Adrenal gland (tissue), 12 donors: Measurements from ENCODE around the gene AIF1. TPM values are rescaled to one million over a fixed set of nuclear protein-coding genes. Genes with fewer than 3 reads are reported as not detected.
A peak's percentile ranks its signal among the peaks of the same experiment; 100 is the strongest.

Source experiments
- DNase-seq, 7 donors: peaks; one replicate each; pipeline ENCODE4 v3.0.0-alpha.2; 2019 to 2020
- H3K27ac ChIP-seq, 5 donors: fragments of 200-600 bp; sonication (generic) in 4 of 5; 1 replicate in 3 of 5; 2 replicates in 2 of 5; pipeline versions ENCODE4 v1.5.1 to v1.8.0; 2016 to 2020; ENCODE audit warnings: mild to moderate bottlenecking in 1 of 5
- H3K27me3 ChIP-seq: fragments of 200-600 bp; 2 replicates; pipeline ENCODE4 v1.8.0; 2021
- H3K36me3 ChIP-seq, 2 donors: fragments of 200-600 bp; replicated peaks in 1 of 2; 1 replicate in 1 of 2; 2 replicates in 1 of 2; pipeline versions ENCODE4 v1.5.1 to v1.8.0; 2018 to 2022
- H3K4me1 ChIP-seq, 2 donors: fragments of 200-600 bp; replicated peaks in 1 of 2; 1 replicate in 1 of 2; 2 replicates in 1 of 2; pipeline versions ENCODE4 v1.5.1 to v1.8.0; 2018 to 2021
- H3K4me3 ChIP-seq, 4 donors: fragments of 200-600 bp; sonication (generic) in 3 of 4; one replicate each; pipeline ENCODE4 v1.5.1; 2016 to 2018
- H3K9me3 ChIP-seq, 3 donors: fragments of 200-600 bp; sonication (generic) in 1 of 3; replicated peaks in 1 of 3; 1 replicate in 2 of 3; 2 replicates in 1 of 3; pipeline versions ENCODE4 v1.5.1 to v1.8.0; 2016 to 2021
- POLR2A ChIP-seq, 2 donors: fragments of 450-650 bp; IDR thresholded peaks; one replicate each; pipeline ENCODE4 v1.6.1; 2017; ENCODE audit warnings: antibody characterized with exemption in 2 of 2, mild to moderate bottlenecking in 2 of 2, moderate library complexity in 1 of 2
- WGBS, 4 donors: extraction: QIAGEN DNeasy Blood & Tissue Kit in 2 of 4; methylation state at CpG; one replicate each; pipeline versions ENCODE4 v1.1.5 to v1.1.7; 2013 to 2017; 5-methylcytosine and 5-hydroxymethylcytosine counted together
- intact Hi-C, 2 donors: fragments of 100-400 bp; cut with DNase I; formaldehyde crosslinking; loops; one replicate each; pipeline versions ENCODE4 v1.14.1 to v1.15.0; 2022 to 2023
- microRNA-seq, 3 donors: library from miRNA; unstranded; fragments of <30 nt; microRNA quantifications; one replicate each; pipeline ENCODE4, GENCODE V29; 2017 to 2020
- polyA plus RNA-seq, 3 donors: library from polyadenylated mRNA; stranded (reverse); fragments of 200-250 nt in 2 of 3; fragments of 350-450 nt in 1 of 3; fragmentation: Illumina TruSeq in 1 of 3; extraction: RNeasy Lipid Tissue Mini Kit (QIAGEN cat#74804) in 1 of 3; gene quantifications; one replicate each; pipeline ENCODE4 v1.2.3, GENCODE V29; 2013 to 2014
- small RNA-seq, 2 donors: library from RNA; depleted of rRNA; stranded (forward); fragments of <200 nt; gene quantifications; one replicate each; pipeline ENCODE3, GENCODE V24; 2016
- total RNA-seq, 9 donors: library from RNA; depleted of rRNA in 4 of 9; stranded (reverse); fragments of >200 nt in 4 of 9; fragments of 120-200 nt in 1 of 9; fragmentation: NEBNext Ultra II Directional in 1 of 9; extraction: Animal tissue kit (Norgen Biotek cat#: 25700) in 1 of 9; gene quantifications; one replicate each; pipeline versions ENCODE4 v1.1.0 to v1.2.4, GENCODE V29; 2013 to 2023
- TF ChIP-seq, protein P1 (sequence below), 6 experiments: fragments of 450-650 bp in 4 of 6; fragments of 200-600 bp in 2 of 6; sonication (generic) in 1 of 6; IDR thresholded peaks; 1 replicate in 5 of 6; 2 replicates in 1 of 6; pipeline versions ENCODE4 v1.5.1 to v1.8.0; 2016 to 2021; ENCODE audit warnings: antibody characterized with exemption in 6 of 6, mild to moderate bottlenecking in 2 of 6, moderate library complexity in 1 of 6
- donor health status: healthy with polysubstance abuse.
- donor health status: Bipolar disorder and iron deficiency.
- donor health status: DM: yes; HTN: yes; CAD: no.
- donor health status: DM: no; HTN: no; CAD: no.
- donor health status: DM: no; HTN: no; CAD: no.
- donor health status: DM: yes; HTN: yes; CAD: no.

Gene AIF1
- total and polyA plus RNA-seq, 12 donors = 15.3 to 104 (median 66.3) TPM

DNA sequence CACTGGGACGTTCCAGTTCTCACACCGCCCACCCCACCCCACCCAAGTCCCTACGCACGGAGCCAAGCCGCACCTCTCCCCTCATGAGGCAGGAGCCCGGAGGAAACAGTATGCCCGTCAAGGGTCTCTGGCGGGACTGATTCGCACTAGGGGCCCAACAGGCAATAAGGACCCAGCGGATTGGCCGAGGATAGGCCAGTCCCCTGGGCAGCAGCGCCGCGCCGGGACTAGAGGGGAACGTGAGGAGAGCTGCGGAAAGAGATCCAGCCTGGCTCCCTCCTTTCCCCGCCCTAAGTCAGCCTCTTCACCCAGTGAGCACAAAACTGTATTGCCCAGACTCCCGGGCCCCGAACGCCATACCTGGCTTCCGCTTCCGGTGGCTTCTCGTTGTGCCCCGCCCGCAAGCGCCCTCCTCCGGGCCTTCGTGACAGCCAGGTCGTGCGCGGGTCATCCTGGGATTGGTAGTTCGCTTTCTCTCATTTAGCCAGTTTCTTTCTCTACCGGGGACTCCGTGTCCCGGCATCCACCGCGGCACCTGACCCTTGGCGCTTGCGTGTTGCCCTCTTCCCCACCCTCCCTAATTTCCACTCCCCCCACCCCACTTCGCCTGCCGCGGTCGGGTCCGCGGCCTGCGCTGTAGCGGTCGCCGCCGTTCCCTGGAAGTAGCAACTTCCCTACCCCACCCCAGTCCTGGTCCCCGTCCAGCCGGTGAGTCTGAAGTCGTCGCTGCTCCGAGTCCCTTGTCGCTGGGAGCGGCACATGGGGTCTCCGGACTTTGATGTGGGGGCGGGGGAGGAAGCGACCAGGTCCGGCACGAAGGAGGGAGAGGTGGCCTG, 50.7 kb downstream of the AIF1 start, which contains the start of gene CSNK2B:
Gene CSNK2B, plus strand, starts transcription at position 580 of the 836 bp plus-strand sequence. CDS start 752 bp downstream, outside the sequence.
- peaks cover 7 to 45% of the 10 kb centered on the region in 2 donors for H3K4me1 ChIP-seq
- DNase-seq = peak; percentile 96 to 99 (median 98)
- H3K9me3 ChIP-seq = no peaks in the 10 kb centered on the region
- peak; percentile 40 to 83 for TF ChIP-seq POLR2A (IDR thresholded peaks at IDR 0.05)
- TF ChIP-seq, protein P1, sequence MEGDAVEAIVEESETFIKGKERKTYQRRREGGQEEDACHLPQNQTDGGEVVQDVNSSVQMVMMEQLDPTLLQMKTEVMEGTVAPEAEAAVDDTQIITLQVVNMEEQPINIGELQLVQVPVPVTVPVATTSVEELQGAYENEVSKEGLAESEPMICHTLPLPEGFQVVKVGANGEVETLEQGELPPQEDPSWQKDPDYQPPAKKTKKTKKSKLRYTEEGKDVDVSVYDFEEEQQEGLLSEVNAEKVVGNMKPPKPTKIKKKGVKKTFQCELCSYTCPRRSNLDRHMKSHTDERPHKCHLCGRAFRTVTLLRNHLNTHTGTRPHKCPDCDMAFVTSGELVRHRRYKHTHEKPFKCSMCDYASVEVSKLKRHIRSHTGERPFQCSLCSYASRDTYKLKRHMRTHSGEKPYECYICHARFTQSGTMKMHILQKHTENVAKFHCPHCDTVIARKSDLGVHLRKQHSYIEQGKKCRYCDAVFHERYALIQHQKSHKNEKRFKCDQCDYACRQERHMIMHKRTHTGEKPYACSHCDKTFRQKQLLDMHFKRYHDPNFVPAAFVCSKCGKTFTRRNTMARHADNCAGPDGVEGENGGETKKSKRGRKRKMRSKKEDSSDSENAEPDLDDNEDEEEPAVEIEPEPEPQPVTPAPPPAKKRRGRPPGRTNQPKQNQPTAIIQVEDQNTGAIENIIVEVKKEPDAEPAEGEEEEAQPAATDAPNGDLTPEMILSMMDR (IDR thresholded peaks at IDR 0.05) = no peak
- peaks cover 0 to 48% of the 10 kb centered on the region in 2 donors for H3K36me3 ChIP-seq
- intact Hi-C loops = no loop called here
- H3K27me3 ChIP-seq = no peaks in the 10 kb centered on the region
- H3K4me3 ChIP-seq = peak within 1 kb of the TSS; percentile 69 to 95 (median 88)
- H3K27ac ChIP-seq = peak within 1 kb of the TSS; percentile 83 to 96 (median 89)
- WGBS, 4 donors = 0% methylated on average over 18 to 63 of the region's 63 CpGs

- peak overlapping the region; percentile 82 to 96 (median 89) for H3K27ac ChIP-seq
- WGBS, 4 donors = 2 to 4% (median 3%) methylated on average over 14 to 15 of the region's 15 CpGs
- H3K9me3 ChIP-seq = no peaks in the 10 kb centered on the region
- H3K27me3 ChIP-seq = no peaks in the 10 kb centered on the region
- TF ChIP-seq, protein P1 (IDR thresholded peaks at IDR 0.05) = no peak
- no peak for TF ChIP-seq POLR2A (IDR thresholded peaks at IDR 0.05)
- intact Hi-C loops = no loop called here
- peak overlapping the region; percentile 69 to 95 (median 88) for H3K4me3 ChIP-seq
- peaks cover 7 to 38% of the 10 kb centered on the region in 2 donors for H3K4me1 ChIP-seq
- H3K36me3 ChIP-seq = peaks cover 0 to 55% of the 10 kb centered on the region in 2 donors
- no peak for DNase-seq
These were observed 51.4 kb downstream of the AIF1 start for GRCh38 chr6:31666337-31666965.

Small RNAs within 50 kb of the gene (microRNA-seq; reads per million reads assigned to microRNA genes)
- 0 to 0.45 (median 0) reads per million in 3 donors for gene MIR6832

Small RNAs within 50 kb of the gene (small RNA-seq; reads per million reads assigned to genes)
- gene MIR6832 = 0 reads per million in 2 donors
- 0 reads per million in 2 donors for gene RF00019
- gene SNORA38 = 4.4 to 4.6 reads per million in 2 donors
- gene UQCRHP1 = 0 reads per million in 2 donors

Other genes with a start within 250 kb of the AIF1 start
Only the 30 nearest of the 35 such genes appear.
- gene MICB, start 117.1 kb upstream of the AIF1 start, total RNA-seq = 1 to 10 TPM; 1.1 to 3.3 (median 3.0) TPM
- 1 to 10 TPM in 2 of 3 donors, under 1 TPM in 1; 0.57 to 3.0 (median 2.7) TPM for gene MICB, start 117.1 kb upstream of the AIF1 start, polyA plus RNA-seq
- gene MCCD1, start 86.3 kb upstream of the AIF1 start, total RNA-seq = not detected
- not detected for gene MCCD1, start 86.3 kb upstream of the AIF1 start, polyA plus RNA-seq
- gene DDX39B, start 73.2 kb upstream of the AIF1 start, total RNA-seq = 100 to 1,000 TPM; 155 to 345 (median 287) TPM
- gene DDX39B, start 73.2 kb upstream of the AIF1 start, polyA plus RNA-seq = 100 to 1,000 TPM; 167 to 969 (median 968) TPM
- gene ATP6V1G2, start 68.6 kb upstream of the AIF1 start, total RNA-seq = 1 to 10 TPM in 7 of 9 donors, under 1 TPM in 2; 0.87 to 4.8 (median 2.8) TPM
- gene ATP6V1G2, start 68.6 kb upstream of the AIF1 start, polyA plus RNA-seq = 1 to 10 TPM; 2.8 to 6.6 (median 5.6) TPM
- 10 to 100 TPM; 15.1 to 33.6 (median 27.9) TPM for gene NFKBIL1, start 67.6 kb upstream of the AIF1 start, total RNA-seq
- gene NFKBIL1, start 67.6 kb upstream of the AIF1 start, polyA plus RNA-seq = 10 to 100 TPM in 2 of 3 donors, 1 to 10 TPM in 1; 5.0 to 46.2 (median 27.6) TPM
- gene LTA, start 42.9 kb upstream of the AIF1 start, total RNA-seq = 1 to 10 TPM in 2 of 9 donors, not detected in 7; 1.2 to 1.4 TPM
- under 1 TPM in 2 of 3 donors, not detected in 1; 0.20 to 0.72 TPM for gene LTA, start 42.9 kb upstream of the AIF1 start, polyA plus RNA-seq
- gene TNF, start 39.7 kb upstream of the AIF1 start, total RNA-seq = 1 to 10 TPM in 5 of 9 donors, under 1 TPM in 3, not detected in 1; 0.33 to 3.2 (median 1.2) TPM
- gene TNF, start 39.7 kb upstream of the AIF1 start, polyA plus RNA-seq = 1 to 10 TPM in 1 of 3 donors, under 1 TPM in 2; 0.22 to 1.0 (median 0.81) TPM
- 1 to 10 TPM in 3 of 9 donors, under 1 TPM in 3, not detected in 3; 0.35 to 4.3 (median 0.95) TPM for gene LTB, start 32.8 kb upstream of the AIF1 start, total RNA-seq
- 1 to 10 TPM in 2 of 3 donors, under 1 TPM in 1; 0.31 to 6.7 (median 4.8) TPM for gene LTB, start 32.8 kb upstream of the AIF1 start, polyA plus RNA-seq
- gene LST1, start 29.0 kb upstream of the AIF1 start, total RNA-seq = 10 to 100 TPM in 8 of 9 donors, 1 to 10 TPM in 1; 5.8 to 29.0 (median 16.9) TPM
- 10 to 100 TPM in 2 of 3 donors, 1 to 10 TPM in 1; 9.7 to 67.8 (median 49.2) TPM for gene LST1, start 29.0 kb upstream of the AIF1 start, polyA plus RNA-seq
- gene NCR3, start 22.2 kb upstream of the AIF1 start, total RNA-seq = under 1 TPM in 1 of 9 donors, not detected in 8; 0.46 TPM
- under 1 TPM in 2 of 3 donors, not detected in 1; 0.10 to 0.24 TPM for gene NCR3, start 22.2 kb upstream of the AIF1 start, polyA plus RNA-seq
- gene PRRC2A, start 5.5 kb downstream of the AIF1 start, total RNA-seq = 100 to 1,000 TPM in 5 of 9 donors, 10 to 100 TPM in 4; 31.9 to 198 (median 103) TPM
- 100 to 1,000 TPM in 2 of 3 donors, 10 to 100 TPM in 1; 55.6 to 419 (median 330) TPM for gene PRRC2A, start 5.5 kb downstream of the AIF1 start, polyA plus RNA-seq
- gene BAG6, start 37.4 kb downstream of the AIF1 start, total RNA-seq = 100 to 1,000 TPM; 113 to 336 (median 299) TPM
- 100 to 1,000 TPM; 170 to 799 (median 668) TPM for gene BAG6, start 37.4 kb downstream of the AIF1 start, polyA plus RNA-seq
- gene APOM, start 40.7 kb downstream of the AIF1 start, total RNA-seq = 1 to 10 TPM in 8 of 9 donors, not detected in 1; 2.3 to 4.7 (median 3.7) TPM
- gene APOM, start 40.7 kb downstream of the AIF1 start, polyA plus RNA-seq = 10 to 100 TPM in 2 of 3 donors, 1 to 10 TPM in 1; 6.4 to 18.2 (median 10.7) TPM
- gene C6orf47, start 45.5 kb downstream of the AIF1 start, total RNA-seq = 10 to 100 TPM; 23.8 to 37.0 (median 27.2) TPM
- 10 to 100 TPM; 17.9 to 23.6 (median 20.0) TPM for gene C6orf47, start 45.5 kb downstream of the AIF1 start, polyA plus RNA-seq
- gene GPANK1, start 49.8 kb downstream of the AIF1 start, total RNA-seq = 10 to 100 TPM; 10.2 to 61.2 (median 16.9) TPM
- 10 to 100 TPM in 2 of 3 donors, 1 to 10 TPM in 1; 7.4 to 18.3 (median 17.6) TPM for gene GPANK1, start 49.8 kb downstream of the AIF1 start, polyA plus RNA-seq
- 100 to 1,000 TPM; 142 to 324 (median 177) TPM for gene CSNK2B, start 50.8 kb downstream of the AIF1 start, total RNA-seq
- gene CSNK2B, start 50.8 kb downstream of the AIF1 start, polyA plus RNA-seq = 100 to 1,000 TPM; 171 to 239 (median 236) TPM
- 10 to 100 TPM in 1 of 9 donors, 1 to 10 TPM in 6, under 1 TPM in 2; 0.48 to 13.3 (median 3.4) TPM for gene LY6G5B, start 54.7 kb downstream of the AIF1 start, total RNA-seq
- gene LY6G5B, start 54.7 kb downstream of the AIF1 start, polyA plus RNA-seq = 10 to 100 TPM in 1 of 3 donors, 1 to 10 TPM in 2; 4.2 to 13.4 (median 8.1) TPM
- 1 to 10 TPM in 5 of 9 donors, under 1 TPM in 3, not detected in 1; 0.39 to 2.5 (median 1.8) TPM for gene LY6G5C, start 65.8 kb downstream of the AIF1 start, total RNA-seq
- 1 to 10 TPM in 2 of 3 donors, under 1 TPM in 1; 0.75 to 3.6 (median 3.1) TPM for gene LY6G5C, start 65.8 kb downstream of the AIF1 start, polyA plus RNA-seq
- gene ABHD16A, start 88.1 kb downstream of the AIF1 start, total RNA-seq = 10 to 100 TPM; 48.0 to 64.4 (median 54.9) TPM
- 10 to 100 TPM; 38.7 to 73.1 (median 62.9) TPM for gene ABHD16A, start 88.1 kb downstream of the AIF1 start, polyA plus RNA-seq
- under 1 TPM in 1 of 9 donors, not detected in 8; 0.44 TPM for gene LY6G6F, start 91.6 kb downstream of the AIF1 start, total RNA-seq
- not detected for gene LY6G6F, start 91.6 kb downstream of the AIF1 start, polyA plus RNA-seq
- gene LY6G6D, start 100.1 kb downstream of the AIF1 start, total RNA-seq = not detected
- not detected for gene LY6G6D, start 100.1 kb downstream of the AIF1 start, polyA plus RNA-seq
- not detected for gene LY6G6C, start 106.5 kb downstream of the AIF1 start, total RNA-seq
- gene LY6G6C, start 106.5 kb downstream of the AIF1 start, polyA plus RNA-seq = not detected
- gene MPIG6B, start 108.1 kb downstream of the AIF1 start, total RNA-seq = under 1 TPM in 2 of 9 donors, not detected in 7; 0.22 to 0.65 TPM
- gene MPIG6B, start 108.1 kb downstream of the AIF1 start, polyA plus RNA-seq = under 1 TPM in 2 of 3 donors, not detected in 1; 0.07 to 0.08 TPM
- gene DDAH2, start 114.1 kb downstream of the AIF1 start, total RNA-seq = 10 to 100 TPM; 21.1 to 52.7 (median 31.5) TPM
- 100 to 1,000 TPM in 2 of 3 donors, 1 to 10 TPM in 1; 6.4 to 202 (median 138) TPM for gene DDAH2, start 114.1 kb downstream of the AIF1 start, polyA plus RNA-seq
- 100 to 1,000 TPM; 176 to 426 (median 217) TPM for gene CLIC1, start 121.3 kb downstream of the AIF1 start, total RNA-seq
- gene CLIC1, start 121.3 kb downstream of the AIF1 start, polyA plus RNA-seq = 100 to 1,000 TPM; 109 to 252 (median 146) TPM
- gene MSH5, start 124.8 kb downstream of the AIF1 start, total RNA-seq = 10 to 100 TPM in 3 of 9 donors, 1 to 10 TPM in 6; 3.0 to 16.7 (median 5.9) TPM
- 10 to 100 TPM in 2 of 3 donors, 1 to 10 TPM in 1; 3.6 to 24.5 (median 16.8) TPM for gene MSH5, start 124.8 kb downstream of the AIF1 start, polyA plus RNA-seq
- 1 to 10 TPM in 1 of 9 donors, under 1 TPM in 3, not detected in 5; 0.46 to 2.3 (median 0.84) TPM for gene SAPCD1, start 147.4 kb downstream of the AIF1 start, total RNA-seq
- 10 to 100 TPM in 1 of 3 donors, 1 to 10 TPM in 1, under 1 TPM in 1; 0.75 to 17.2 (median 6.0) TPM for gene SAPCD1, start 147.4 kb downstream of the AIF1 start, polyA plus RNA-seq
- gene VWA7, start 162.1 kb downstream of the AIF1 start, total RNA-seq = 1 to 10 TPM in 2 of 9 donors, under 1 TPM in 7; 0.17 to 2.3 (median 0.36) TPM
- gene VWA7, start 162.1 kb downstream of the AIF1 start, polyA plus RNA-seq = 1 to 10 TPM in 2 of 3 donors, under 1 TPM in 1; 0.74 to 8.1 (median 1.1) TPM
- gene VARS1, start 180.5 kb downstream of the AIF1 start, total RNA-seq = 10 to 100 TPM; 15.0 to 90.8 (median 54.9) TPM
- 10 to 100 TPM; 58.6 to 74.6 (median 59.2) TPM for gene VARS1, start 180.5 kb downstream of the AIF1 start, polyA plus RNA-seq
- 10 to 100 TPM; 29.2 to 61.3 (median 43.5) TPM for gene LSM2, start 191.7 kb downstream of the AIF1 start, total RNA-seq
- 10 to 100 TPM; 28.0 to 55.2 (median 42.8) TPM for gene LSM2, start 191.7 kb downstream of the AIF1 start, polyA plus RNA-seq